Glutamatergic neuron (in vitro differentiated cells): Measurements from ENCODE around the gene MACROD2. TPM values are rescaled to one million over a fixed set of nuclear protein-coding genes. Genes with fewer than 3 reads are reported as not detected.

Source experiments
- DNase-seq: peaks from one replicate; pipeline ENCODE4 v3.0.0; 2022
- H3K27ac Mint-ChIP-seq: one replicate; pipeline ENCODE4 v1.8.0; 2020; ENCODE audit warnings: mild to moderate bottlenecking, mixed read lengths, inconsistent platforms; ENCODE audit not compliant: unreplicated experiment
- H3K27me3 Mint-ChIP-seq: one replicate; pipeline ENCODE4 v1.8.0; 2020; ENCODE audit warnings: mild to moderate bottlenecking, moderate library complexity, mixed read lengths, inconsistent platforms; ENCODE audit not compliant: unreplicated experiment
- H3K36me3 Mint-ChIP-seq: one replicate; pipeline ENCODE4 v1.8.0; 2020; ENCODE audit warnings: mild to moderate bottlenecking, mixed read lengths, inconsistent platforms; ENCODE audit not compliant: unreplicated experiment
- H3K4me1 Mint-ChIP-seq: one replicate; pipeline ENCODE4 v1.8.0; 2020; ENCODE audit warnings: mild to moderate bottlenecking, low read depth, mixed read lengths, inconsistent platforms; ENCODE audit not compliant: unreplicated experiment
- H3K4me3 Mint-ChIP-seq: one replicate; pipeline ENCODE4 v1.8.0; 2020; ENCODE audit warnings: mild to moderate bottlenecking, mixed read lengths, inconsistent platforms; ENCODE audit not compliant: unreplicated experiment
- H3K9me3 Mint-ChIP-seq: one replicate; pipeline ENCODE4 v1.8.0; 2020; ENCODE audit warnings: mild to moderate bottlenecking, moderate library complexity, mixed read lengths, inconsistent platforms; ENCODE audit not compliant: unreplicated experiment
- total RNA-seq: library from RNA; stranded (reverse); fragmentation: NEBNext Ultra II Directional; extraction: Animal tissue kit (Norgen Biotek cat#: 25700); gene quantifications from one replicate; pipeline ENCODE4 v1.2.1, GENCODE V29; 2021; ENCODE audit not compliant: unreplicated experiment
- TF ChIP-seq, protein P1 (sequence below): fragments of 200-600 bp; sonication (generic); IDR thresholded peaks from one replicate; pipeline ENCODE4 v1.5.0; 2021; ENCODE audit not compliant: partially characterized antibody, unreplicated experiment

Gene MACROD2
- total RNA-seq, 1 donor from 2014 or later: 8.7 TPM

DNA sequence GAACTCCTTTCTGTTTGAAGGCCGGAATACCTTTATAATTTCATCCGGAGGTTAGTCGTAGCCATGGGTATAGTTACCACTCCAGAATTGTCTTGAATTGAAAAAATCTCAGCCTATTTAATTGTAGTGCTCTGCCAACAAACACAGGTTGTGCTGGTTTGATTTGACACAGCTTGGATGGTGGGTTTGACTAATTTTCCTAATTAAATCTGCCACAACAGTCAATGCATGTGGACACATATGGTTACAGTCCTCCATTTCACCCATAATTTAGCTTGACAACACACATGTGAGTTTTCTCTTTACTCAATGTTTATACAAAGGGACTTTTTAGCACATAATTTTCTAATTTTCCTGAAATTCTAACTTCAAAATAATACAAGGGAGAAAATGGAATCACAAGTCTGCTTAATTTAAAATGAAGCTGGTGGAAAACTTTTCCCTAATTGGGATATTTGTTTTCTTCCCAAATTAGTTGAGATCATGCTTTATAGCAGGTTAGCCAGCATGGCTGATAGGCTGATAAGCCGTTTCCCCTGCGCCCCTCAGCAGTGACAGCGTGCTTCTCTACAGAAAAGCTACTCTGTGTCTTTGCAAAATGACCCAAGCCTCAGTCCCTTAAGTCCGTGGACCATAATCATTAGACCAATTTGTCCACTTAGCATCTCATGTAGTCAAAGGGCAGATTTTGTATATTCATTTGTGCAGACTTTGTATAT lies 805.5 kb downstream of the MACROD2 start:
- no peak for DNase-seq
- H3K27ac Mint-ChIP-seq: peak overlapping the region; percentile 41
- H3K9me3 Mint-ChIP-seq: peaks cover 2% of the 10 kb centered on the region
- peaks cover 2% of the 10 kb centered on the region for H3K27me3 Mint-ChIP-seq
- TF ChIP-seq, protein P1, sequence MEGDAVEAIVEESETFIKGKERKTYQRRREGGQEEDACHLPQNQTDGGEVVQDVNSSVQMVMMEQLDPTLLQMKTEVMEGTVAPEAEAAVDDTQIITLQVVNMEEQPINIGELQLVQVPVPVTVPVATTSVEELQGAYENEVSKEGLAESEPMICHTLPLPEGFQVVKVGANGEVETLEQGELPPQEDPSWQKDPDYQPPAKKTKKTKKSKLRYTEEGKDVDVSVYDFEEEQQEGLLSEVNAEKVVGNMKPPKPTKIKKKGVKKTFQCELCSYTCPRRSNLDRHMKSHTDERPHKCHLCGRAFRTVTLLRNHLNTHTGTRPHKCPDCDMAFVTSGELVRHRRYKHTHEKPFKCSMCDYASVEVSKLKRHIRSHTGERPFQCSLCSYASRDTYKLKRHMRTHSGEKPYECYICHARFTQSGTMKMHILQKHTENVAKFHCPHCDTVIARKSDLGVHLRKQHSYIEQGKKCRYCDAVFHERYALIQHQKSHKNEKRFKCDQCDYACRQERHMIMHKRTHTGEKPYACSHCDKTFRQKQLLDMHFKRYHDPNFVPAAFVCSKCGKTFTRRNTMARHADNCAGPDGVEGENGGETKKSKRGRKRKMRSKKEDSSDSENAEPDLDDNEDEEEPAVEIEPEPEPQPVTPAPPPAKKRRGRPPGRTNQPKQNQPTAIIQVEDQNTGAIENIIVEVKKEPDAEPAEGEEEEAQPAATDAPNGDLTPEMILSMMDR: no peak
- H3K36me3 Mint-ChIP-seq: no peaks in the 10 kb centered on the region
- peaks cover 28% of the 10 kb centered on the region for H3K4me1 Mint-ChIP-seq
- peak overlapping the region; percentile 50 for H3K4me3 Mint-ChIP-seq

DNA sequence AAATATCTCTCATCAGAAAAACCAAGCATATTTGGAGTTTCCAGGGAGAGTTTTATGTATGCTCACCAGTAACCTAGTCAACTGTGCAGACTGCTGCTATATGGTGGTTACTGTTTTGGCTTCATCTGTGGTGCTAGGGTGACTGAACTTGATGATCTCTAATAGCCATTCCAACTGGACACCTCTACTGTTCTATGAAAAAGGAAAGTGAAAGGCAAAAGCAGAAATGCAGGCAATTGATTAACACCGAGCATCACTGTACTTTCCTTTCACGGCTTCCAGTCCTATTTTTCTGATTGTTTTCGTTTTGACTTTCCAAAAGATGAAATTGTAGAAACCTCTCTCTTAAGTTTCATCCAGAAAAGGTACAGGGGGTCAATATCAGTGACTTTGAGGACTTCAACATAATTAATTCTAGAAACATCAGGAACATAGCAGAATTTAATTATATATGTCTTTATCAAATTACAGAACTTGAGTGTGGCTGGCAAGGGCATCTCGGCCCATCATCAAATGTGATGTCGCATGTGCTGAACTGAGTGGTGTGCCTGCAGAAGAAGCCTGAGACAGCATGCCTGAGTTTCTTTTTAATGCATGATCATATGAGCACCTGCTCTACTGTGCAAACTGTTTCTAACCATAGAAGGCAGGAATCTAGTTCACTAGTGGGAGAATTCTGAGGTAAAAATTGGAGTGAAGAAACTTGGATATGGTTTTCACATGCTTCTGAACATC lies 806.4 kb downstream of the MACROD2 start:
- Mint-ChIP-seq H3K27me3 (peaks cover 2% of the 10 kb centered on the region), H3K4me1 (peaks cover 28% of the 10 kb centered on the region), H3K4me3 (no peak overlapping the region), H3K9me3 (peaks cover 2% of the 10 kb centered on the region), H3K36me3 (no peaks in the 10 kb centered on the region), H3K27ac (peak overlapping the region; percentile 3)
- no peak for DNase-seq
- TF ChIP-seq, protein P1: no peak

DNA sequence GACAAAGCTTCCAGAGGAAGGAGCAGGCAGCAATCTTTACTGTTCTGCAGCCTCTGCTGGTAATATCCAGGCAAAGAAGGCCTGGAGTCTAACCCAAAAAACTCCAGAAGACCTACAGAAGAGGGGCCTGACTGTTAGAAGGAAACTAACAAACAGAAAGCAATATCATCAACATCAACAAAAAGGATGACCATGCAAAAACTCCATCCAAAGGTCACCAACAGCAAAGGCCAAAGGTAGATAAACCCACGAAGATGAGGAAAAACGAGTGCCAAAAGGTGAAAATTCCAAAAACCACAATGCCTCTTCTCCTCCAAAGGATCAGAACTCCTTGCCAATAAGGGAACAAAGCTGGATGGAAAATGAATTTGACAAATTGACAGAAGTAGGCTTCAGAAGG lies 811.9 kb downstream of the MACROD2 start:
- Mint-ChIP-seq H3K27ac (no peak overlapping the region), H3K9me3 (peaks cover 3% of the 10 kb centered on the region), H3K27me3 (peaks cover 4% of the 10 kb centered on the region), H3K4me3 (no peak overlapping the region), H3K4me1 (no peaks in the 10 kb centered on the region), H3K36me3 (no peaks in the 10 kb centered on the region)
- no peak for DNase-seq
- TF ChIP-seq, protein P1: no peak

DNA sequence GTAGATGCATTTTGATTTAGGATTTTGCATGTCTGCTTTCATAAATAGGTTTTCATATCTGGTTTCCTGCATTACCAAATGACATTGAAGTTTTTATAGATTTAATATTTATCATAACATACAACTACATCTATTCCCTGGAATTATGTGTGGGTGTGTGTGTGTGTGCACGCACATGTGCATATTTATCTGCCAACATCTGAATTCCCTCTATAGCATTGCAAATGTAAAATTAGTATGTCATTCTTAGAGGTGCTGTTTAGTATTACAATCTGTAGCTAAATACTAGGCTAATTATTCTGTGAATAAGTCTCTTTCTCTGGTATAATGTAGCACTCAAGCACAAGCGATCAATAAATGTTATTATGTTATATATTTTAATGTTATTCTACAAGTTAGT lies 820.0 kb downstream of the MACROD2 start:
- Mint-ChIP-seq H3K4me1 (no peaks in the 10 kb centered on the region), H3K27me3 (peaks cover 3% of the 10 kb centered on the region), H3K4me3 (no peak overlapping the region), H3K27ac (no peak overlapping the region), H3K9me3 (peaks cover 2% of the 10 kb centered on the region), H3K36me3 (peaks cover 6% of the 10 kb centered on the region)
- no peak for DNase-seq
- TF ChIP-seq, protein P1: no peak

DNA sequence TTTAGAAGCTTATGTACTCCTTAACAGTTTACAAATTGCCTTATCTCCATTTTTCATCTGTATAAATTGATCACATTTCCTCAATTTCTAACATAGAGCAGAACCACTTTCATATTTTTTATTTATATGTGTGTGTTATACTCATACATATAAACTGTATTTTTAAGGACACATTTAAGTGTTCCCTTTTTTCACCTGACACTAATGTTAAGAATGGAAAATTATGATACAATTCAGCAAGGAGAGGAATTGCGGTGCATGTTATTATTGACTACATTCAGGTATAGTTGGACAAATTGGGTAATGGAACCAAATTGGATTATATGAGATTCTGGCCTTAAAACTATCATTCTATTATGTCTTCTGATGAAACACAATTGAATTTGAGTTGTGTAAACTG lies 821.2 kb downstream of the MACROD2 start:
- H3K4me3 Mint-ChIP-seq: no peak overlapping the region
- peaks cover 6% of the 10 kb centered on the region for H3K36me3 Mint-ChIP-seq
- TF ChIP-seq, protein P1: no peak
- no peak overlapping the region for H3K27ac Mint-ChIP-seq
- H3K27me3 Mint-ChIP-seq: no peaks in the 10 kb centered on the region
- DNase-seq: no peak
- H3K9me3 Mint-ChIP-seq: peaks cover 2% of the 10 kb centered on the region
- H3K4me1 Mint-ChIP-seq: no peaks in the 10 kb centered on the region
